H1 (cell line): ENCODE measurements around the gene BICRAL. TPM values are rescaled to one million over a fixed set of nuclear protein-coding genes. Genes with fewer than 3 reads are reported as not detected.

ENCODE experiments used
- CTCF ChIA-PET: fragments of 300-600 bp; sonication (Branson Sonifier 250); formaldehyde crosslinking; loops from one replicate; lab custom pipeline; 2021; ENCODE audit not compliant: partially characterized antibody; lab: Charles Lee
- POLR2A ChIA-PET: fragments of 300-600 bp; sonication (Branson Sonifier 250); formaldehyde crosslinking; loops from one replicate; lab custom pipeline; 2021; ENCODE audit warnings: inconsistent platforms; ENCODE audit not compliant: partially characterized antibody; lab: Charles Lee
- DNase-seq, 2 experiments: peaks; one replicate each; pipeline versions ENCODE4 v3.0.0 to v3.0.0-alpha.2; 2010 to 2022; ENCODE audit warnings: low spot score in 2 of 2, low read depth in 1 of 2, mixed read lengths in 1 of 2
- FAIRE-seq: peaks from 2 replicates; lab custom pipeline; 2011; peaks lifted over from hg19 to GRCh38; lab: Jason Lieb, UNC
- H2AFZ ChIP-seq: 2 replicates; pipeline ENCODE4 v1.8.1; 2012; ENCODE audit warnings: low read length, inconsistent platforms
- H2AK5ac ChIP-seq: 2 replicates; pipeline ENCODE4 v1.6.1; 2013; ENCODE audit warnings: low read depth, low read length
- H2BK120ac ChIP-seq: replicated peaks from 2 replicates; pipeline ENCODE3; 2013; ENCODE audit warnings: low read depth, low read length, inconsistent platforms
- H2BK12ac ChIP-seq: 2 replicates; pipeline ENCODE4 v1.6.1; 2013; ENCODE audit warnings: low read depth, low read length
- H2BK15ac ChIP-seq: 2 replicates; pipeline ENCODE4 v1.6.1; 2013; ENCODE audit warnings: low read length
- H2BK20ac ChIP-seq: 2 replicates; pipeline ENCODE4 v1.6.1; 2013; ENCODE audit warnings: low read length
- H2BK5ac ChIP-seq: 2 replicates; pipeline ENCODE4 v1.6.1; 2013; ENCODE audit warnings: low read depth, low read length
- H3K14ac ChIP-seq: 2 replicates; pipeline ENCODE4 v1.6.1; 2013; ENCODE audit warnings: inconsistent platforms; ENCODE audit not compliant: insufficient read length
- H3K18ac ChIP-seq: 2 replicates; pipeline ENCODE4 v1.6.1; 2013; ENCODE audit warnings: low read length; ENCODE audit errors: extremely low read depth
- H3K23ac ChIP-seq: 2 replicates; pipeline ENCODE4 v1.6.1; 2013; ENCODE audit warnings: inconsistent platforms; ENCODE audit not compliant: insufficient read length
- H3K23me2 ChIP-seq: 2 replicates; pipeline ENCODE4 v1.6.1; 2013; ENCODE audit warnings: low read depth, low read length
- H3K27ac ChIP-seq: 2 replicates; pipeline ENCODE4 v1.6.1; 2011; ENCODE audit warnings: low read depth, low read length, inconsistent platforms
- H3K27me3 ChIP-seq, 4 experiments: replicated peaks in 1 of 4; 1 replicate in 1 of 4; 2 replicates in 3 of 4; pipeline versions ENCODE4 v1.6.1 to v1.8.1; 2011 to 2013; ENCODE audit warnings: low read length in 3 of 4, mild to moderate bottlenecking in 3 of 4, inconsistent platforms in 2 of 4, mixed read lengths in 2 of 4, moderate library complexity in 1 of 4; ENCODE audit not compliant: control insufficient read depth in 3 of 4, insufficient read depth in 3 of 4; ENCODE audit errors: extremely low read depth in 1 of 4
- H3K36me3 ChIP-seq, 4 experiments: 2 replicates each; pipeline versions ENCODE4 v1.6.1 to v1.8.1; 2011 to 2013; ENCODE audit warnings: mild to moderate bottlenecking in 4 of 4, low read length in 3 of 4, moderate library complexity in 2 of 4, control low read depth in 1 of 4, inconsistent platforms in 1 of 4; ENCODE audit not compliant: insufficient read depth in 4 of 4, control insufficient read depth in 2 of 4
- H3K4ac ChIP-seq: replicated peaks from 2 replicates; pipeline ENCODE3; 2013; ENCODE audit warnings: low read length, low read depth, mixed read lengths, inconsistent platforms; ENCODE audit not compliant: insufficient read length
- H3K4me1 ChIP-seq, 4 experiments: replicated peaks in 1 of 4; 1 replicate in 1 of 4; 2 replicates in 3 of 4; pipeline versions ENCODE4 v1.6.1 to v1.8.1; 2011 to 2013; ENCODE audit warnings: low read length in 3 of 4, inconsistent platforms in 2 of 4, mixed read lengths in 1 of 4; ENCODE audit not compliant: insufficient read depth in 4 of 4, control insufficient read depth in 3 of 4
- H3K4me2 ChIP-seq, 2 experiments: 2 replicates each; pipeline versions ENCODE4 v1.6.1 to v1.8.1; 2011 to 2013; ENCODE audit warnings: low read depth in 2 of 2, low read length in 2 of 2, control low read depth in 1 of 2, inconsistent platforms in 1 of 2, mild to moderate bottlenecking in 1 of 2; ENCODE audit not compliant: insufficient read depth in 1 of 2
- H3K4me3 ChIP-seq, 4 experiments: fragments of 200-600, 300-600 bp in 1 of 4; sonication (generic), shearing (Covaris generic), sonication (Bioruptor Twin) in 1 of 4; 2 replicates each; pipeline versions ENCODE4 v1.5.1 to v1.8.1; 2011 to 2016; ENCODE audit warnings: low read length in 4 of 4, low read depth in 3 of 4, control low read depth in 2 of 4, inconsistent platforms in 2 of 4, mild to moderate bottlenecking in 2 of 4, mixed read lengths in 1 of 4, moderate library complexity in 1 of 4; ENCODE audit not compliant: insufficient read depth in 2 of 4; ENCODE audit errors: extremely low read depth in 1 of 4
- H3K56ac ChIP-seq: replicated peaks from 2 replicates; pipeline ENCODE3; 2013; ENCODE audit warnings: low read depth, mild to moderate bottlenecking, mixed read lengths, low read length, inconsistent platforms; ENCODE audit not compliant: insufficient read length
- H3K79me1 ChIP-seq: 2 replicates; pipeline ENCODE4 v1.6.1; 2013; ENCODE audit warnings: low read depth, low read length, control low read depth
- H3K79me2 ChIP-seq, 2 experiments: 2 replicates each; pipeline versions ENCODE4 v1.6.1 to v1.8.1; 2012 to 2013; ENCODE audit warnings: low read length in 2 of 2, mild to moderate bottlenecking in 2 of 2, inconsistent platforms in 1 of 2; ENCODE audit not compliant: insufficient read depth in 2 of 2, control insufficient read depth in 1 of 2
- H3K9ac ChIP-seq, 4 experiments: replicated peaks in 1 of 4; 1 replicate in 1 of 4; 2 replicates in 3 of 4; pipeline versions ENCODE4 v1.6.1 to v1.8.1; 2011 to 2013; ENCODE audit warnings: low read depth in 3 of 4, low read length in 3 of 4, control low read depth in 2 of 4, mild to moderate bottlenecking in 2 of 4, moderate library complexity in 2 of 4, inconsistent platforms in 1 of 4; ENCODE audit errors: extremely low read depth in 1 of 4
- H3K9me3 ChIP-seq, 2 experiments: 2 replicates each; pipeline versions ENCODE4 v1.6.1 to v1.8.1; 2012 to 2013; ENCODE audit warnings: mild to moderate bottlenecking in 2 of 2, moderate library complexity in 2 of 2, control low read depth in 1 of 2, inconsistent platforms in 1 of 2, low read depth in 1 of 2, low read length in 1 of 2, mixed read lengths in 1 of 2; ENCODE audit not compliant: insufficient read depth in 2 of 2
- H4K20me1 ChIP-seq, 2 experiments: replicated peaks in 1 of 2; 2 replicates each; pipeline versions ENCODE3 to v1.8.1; 2011 to 2013; ENCODE audit warnings: inconsistent platforms in 2 of 2, low read length in 2 of 2, mild to moderate bottlenecking in 1 of 2; ENCODE audit not compliant: insufficient read depth in 2 of 2, control insufficient read depth in 1 of 2
- H4K5ac ChIP-seq: 2 replicates; pipeline ENCODE4 v1.6.1; 2013; ENCODE audit warnings: low read length, low read depth, mixed read lengths, inconsistent platforms; ENCODE audit not compliant: insufficient read length
- H4K8ac ChIP-seq: 2 replicates; pipeline ENCODE4 v1.8.0; 2013; ENCODE audit warnings: mild to moderate bottlenecking, moderate library complexity, low read length, inconsistent platforms; ENCODE audit not compliant: insufficient read depth; ENCODE audit errors: extremely low read depth
- H4K91ac ChIP-seq: replicated peaks from 2 replicates; pipeline ENCODE3; 2013; ENCODE audit warnings: low read length, mixed read lengths, inconsistent platforms; ENCODE audit not compliant: insufficient read length
- BACH1 ChIP-seq: IDR thresholded peaks from 2 replicates; pipeline ENCODE4 v1.6.1; 2012; ENCODE audit warnings: low read length, improper control_type of control experiment
- BRCA1 ChIP-seq: IDR thresholded peaks from 2 replicates; pipeline ENCODE4 v1.6.1; 2012; ENCODE audit warnings: low read depth, low read length, improper control_type of control experiment
- GTF2F1 ChIP-seq: IDR thresholded peaks from 2 replicates; pipeline ENCODE4 v1.6.1; 2012; ENCODE audit warnings: low read depth, low read length, improper control_type of control experiment, borderline replicate concordance
- HDAC2 ChIP-seq, 2 experiments: fragments of 300-600 bp in 1 of 2; sonication (generic) in 1 of 2; IDR thresholded peaks; 2 replicates each; pipeline ENCODE4 v1.6.1; 2011 to 2012; ENCODE audit warnings: low read depth in 2 of 2, low read length in 2 of 2, mild to moderate bottlenecking in 2 of 2, moderate library complexity in 2 of 2, borderline replicate concordance in 1 of 2, inconsistent platforms in 1 of 2
- JUND ChIP-seq: IDR thresholded peaks from 2 replicates; pipeline ENCODE4 v1.6.1; 2011; ENCODE audit warnings: mild to moderate bottlenecking, improper control_type of control experiment, low read length
- KDM1A ChIP-seq: fragments of 200-600, 300-600 bp; sonication (generic); IDR thresholded peaks from 2 replicates; pipeline ENCODE4 v1.7.1; 2016; ENCODE audit warnings: mild to moderate bottlenecking, low read length, borderline replicate concordance
- RXRA ChIP-seq: IDR thresholded peaks from 2 replicates; pipeline ENCODE4 v1.6.1; 2011; ENCODE audit warnings: low read depth, mild to moderate bottlenecking, low read length, moderate library complexity; ENCODE audit not compliant: insufficient read depth
- TEAD4 ChIP-seq: IDR thresholded peaks from 2 replicates; pipeline ENCODE4 v1.6.1; 2012; ENCODE audit warnings: low read depth, low read length, inconsistent platforms, mixed read lengths
- WGBS, 2 experiments: shearing (Covaris generic) in 1 of 2; methylation state at CpG; one replicate each; pipeline versions ENCODE4 v1.1.6 to v1.1.7; 2013 to 2015; ENCODE audit warnings: low lambda C conversion rate in 2 of 2, mixed read lengths in 2 of 2, inconsistent platforms in 1 of 2, low coverage in 1 of 2, missing lambda C conversion rate in 1 of 2; ENCODE audit not compliant: insufficient replicate concordance in 2 of 2, insufficient coverage in 1 of 2, insufficient read length in 1 of 2; ENCODE audit errors: extremely low coverage in 1 of 2, missing lambda C conversion rate in 1 of 2; 5-methylcytosine and 5-hydroxymethylcytosine counted together
- polyA plus RNA-seq, 7 experiments: library from polyadenylated mRNA; depleted of rRNA in 3 of 7; stranded (reverse) in 5 of 7; unstranded in 2 of 7; fragments of >200 nt in 5 of 7; fragments of 200-250 nt in 2 of 7; gene quantifications; 1 replicate in 5 of 7; 2 replicates in 1 of 7; 4 replicates in 1 of 7; pipeline versions ENCODE4 v1.2.1 to v1.2.3, GENCODE V29; 2011 to 2013; ENCODE audit warnings: missing spikeins in 2 of 7, mixed read lengths in 2 of 7
- total RNA-seq: library from RNA; stranded (reverse); fragmentation: NEBNext Ultra II Directional; extraction: Animal tissue kit (Norgen Biotek cat#: 25700); gene quantifications from 2 replicates; pipeline ENCODE4 v1.2.1, GENCODE V29; 2021
- TF ChIP-seq, protein P1 (sequence below): IDR thresholded peaks from 2 replicates; pipeline ENCODE4 v1.6.1; 2011; ENCODE audit warnings: low read length, improper control_type of control experiment

BICRAL gene
- total and polyA plus RNA-seq, 2 of the 8 experiments (the other 6 are each of a cell fraction or from before 2014, with no cell fraction given) = 9.4 to 12.2 TPM

DNA sequence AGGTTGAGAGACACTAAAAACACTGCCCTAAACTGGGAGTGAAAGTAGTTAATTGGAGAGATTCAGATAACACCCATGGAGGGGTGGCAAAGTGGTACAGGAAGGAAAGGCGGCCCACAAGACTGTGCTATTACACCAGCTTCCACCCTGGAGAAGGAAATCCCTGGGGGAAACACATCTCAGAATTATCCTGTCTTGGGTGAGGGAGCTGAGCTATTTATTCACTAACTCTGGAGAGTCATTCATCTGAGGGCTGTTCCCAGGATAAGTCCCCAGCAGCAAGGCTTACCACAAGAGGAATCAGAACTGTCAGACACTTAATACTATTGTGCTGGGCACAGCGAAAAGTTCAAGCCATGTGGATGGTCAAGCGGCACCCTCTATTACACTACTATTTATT lies 45.9 kb upstream of the BICRAL start:
- WGBS, 2 experiments = 91% methylated on average over 3 of the region's 3 CpGs; no CpG with 5 or more reads in 1 of the 2 experiments
- H3K4ac ChIP-seq = no peak overlapping the region
- no peak overlapping the region for H3K23ac ChIP-seq
- no peak overlapping the region for H3K56ac ChIP-seq
- H3K9me3 ChIP-seq = no peaks in the 10 kb centered on the region
- H2AFZ ChIP-seq = no peak overlapping the region
- no peak overlapping the region for H2BK5ac ChIP-seq
- H3K79me2 ChIP-seq = no peaks in the 10 kb centered on the region
- no peak overlapping the region for H2BK12ac ChIP-seq
- no peak overlapping the region for H4K8ac ChIP-seq
- DNase-seq = no peak
- no peak for FAIRE-seq
- no peak overlapping the region for H2BK15ac ChIP-seq
- no peaks in the 10 kb centered on the region for H3K23me2 ChIP-seq
- no peak overlapping the region for H3K4me2 ChIP-seq
- no peak overlapping the region for H3K4me3 ChIP-seq
- no peaks in the 10 kb centered on the region for H3K27me3 ChIP-seq
- CTCF ChIA-PET = interaction anchor here (2.1 kb wide), 1 partner anchor 10 kb away, joined by 13 read pairs; no protein-coding TSS in a partner anchor
- no peak overlapping the region for H2BK120ac ChIP-seq
- H3K79me1 ChIP-seq = no peaks in the 10 kb centered on the region
- H3K27ac ChIP-seq = no peak overlapping the region
- H3K36me3 ChIP-seq = no peaks in the 10 kb centered on the region
- no peak overlapping the region for H2AK5ac ChIP-seq
- POLR2A ChIA-PET = interaction anchor here (0.6 to 1.4 kb wide), 3 partner anchors 10 to 559 kb away, joined by 3 to 7 read pairs (median 3); partner anchors contain the start of gene TBCC
- H3K18ac ChIP-seq = no peak overlapping the region
- no peaks in the 10 kb centered on the region for H4K20me1 ChIP-seq
- no peak overlapping the region for H4K91ac ChIP-seq
- H3K4me1 ChIP-seq = no peaks in the 10 kb centered on the region
- TF ChIP-seq JUND = no peak
- no peak for TF ChIP-seq BACH1
- TF ChIP-seq KDM1A = no peak
- no peak for TF ChIP-seq BRCA1
- TF ChIP-seq HDAC2 (IDR thresholded peaks at IDR 0.05; ENCODE audit: borderline replicate concordance in 1 of 2, low read depth in 2 of 2, low read length in 2 of 2) = no peak
- no peak for TF ChIP-seq GTF2F1
- TF ChIP-seq RXRA = no peak
- TF ChIP-seq, protein P1, sequence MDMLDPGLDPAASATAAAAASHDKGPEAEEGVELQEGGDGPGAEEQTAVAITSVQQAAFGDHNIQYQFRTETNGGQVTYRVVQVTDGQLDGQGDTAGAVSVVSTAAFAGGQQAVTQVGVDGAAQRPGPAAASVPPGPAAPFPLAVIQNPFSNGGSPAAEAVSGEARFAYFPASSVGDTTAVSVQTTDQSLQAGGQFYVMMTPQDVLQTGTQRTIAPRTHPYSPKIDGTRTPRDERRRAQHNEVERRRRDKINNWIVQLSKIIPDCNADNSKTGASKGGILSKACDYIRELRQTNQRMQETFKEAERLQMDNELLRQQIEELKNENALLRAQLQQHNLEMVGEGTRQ = no peak
- TF ChIP-seq TEAD4 = no peak
- no peak overlapping the region for H3K9ac ChIP-seq
- no peak overlapping the region for H3K14ac ChIP-seq
- H2BK20ac ChIP-seq = no peak overlapping the region
- H4K5ac ChIP-seq = no peak overlapping the region
